SW480 (cell line): ENCODE data around the gene KDM5A.

Source experiments
- DNase-seq: peaks from one replicate; pipeline ENCODE4 v3.0.0-alpha.2; 2016; ENCODE audit warnings: low spot score

The KDM5A gene

DNA sequence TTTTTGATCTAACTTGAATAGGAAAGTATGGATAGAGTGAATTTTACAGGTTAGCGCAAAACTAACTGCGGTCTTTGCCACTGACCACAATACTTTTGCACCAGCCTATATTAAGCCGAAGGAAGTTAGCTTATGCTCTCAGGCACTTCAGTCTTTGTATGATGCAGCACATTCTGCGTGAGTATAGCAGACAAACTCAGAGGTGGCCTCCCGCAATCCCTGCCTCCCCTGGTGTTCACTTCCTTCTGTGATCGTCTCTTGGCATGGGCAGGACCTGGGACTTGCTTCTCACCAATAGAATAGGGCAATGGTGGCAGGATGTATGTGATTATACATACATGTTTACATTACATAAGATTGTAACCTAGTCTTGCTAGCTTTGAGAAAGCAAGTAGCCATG lies 116.2 kb downstream of the KDM5A start:
- no peak for DNase-seq

DNA sequence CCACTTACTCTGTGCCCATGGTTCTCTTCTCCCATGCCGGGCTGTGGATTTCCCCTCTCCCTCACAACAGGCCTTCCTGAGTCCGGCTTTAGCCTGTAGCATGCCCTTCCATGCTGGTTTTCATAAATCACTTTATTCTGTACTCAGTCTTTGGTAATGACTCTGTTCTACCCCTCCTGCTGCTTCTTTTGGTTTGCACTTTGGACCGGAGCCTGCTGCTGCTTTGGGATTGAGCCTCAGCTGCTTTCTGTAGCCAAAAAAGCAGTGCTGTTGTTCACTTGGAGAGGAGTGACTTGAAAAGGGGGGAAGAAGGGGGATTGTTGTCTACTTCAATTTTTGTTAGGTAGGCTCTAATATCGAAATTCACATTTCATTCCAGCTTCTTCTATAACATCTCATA lies 118.0 kb downstream of the KDM5A start:
- DNase-seq, result no peak

GRCh38 chr12:269191-269590 lies 119.9 kb downstream of the KDM5A start:
- DNase-seq, result no peak

- no peak for DNase-seq
These were observed 120.7 kb downstream of the KDM5A start for GRCh38 chr12:268483-268840.

GRCh38 chr12:267581-268482 lies 121.3 kb downstream of the KDM5A start:
- no peak for DNase-seq

- DNase-seq, result no peak
These were observed 124.0 kb downstream of the KDM5A start for GRCh38 chr12:265096-265495.

- no peak for DNase-seq
These were observed 124.9 kb downstream of the KDM5A start for GRCh38 chr12:264269-264668.

- no peak for DNase-seq
These were observed 125.5 kb downstream of the KDM5A start for GRCh38 chr12:263574-263973.

GRCh38 chr12:262817-263216 lies 126.3 kb downstream of the KDM5A start, which contains the start of gene SLC6A13:
TSS of gene SLC6A13 (minus strand) at chr12:262836. CDS start at chr12:260052, 2,784 bp downstream.
- DNase-seq, result no peak

DNA sequence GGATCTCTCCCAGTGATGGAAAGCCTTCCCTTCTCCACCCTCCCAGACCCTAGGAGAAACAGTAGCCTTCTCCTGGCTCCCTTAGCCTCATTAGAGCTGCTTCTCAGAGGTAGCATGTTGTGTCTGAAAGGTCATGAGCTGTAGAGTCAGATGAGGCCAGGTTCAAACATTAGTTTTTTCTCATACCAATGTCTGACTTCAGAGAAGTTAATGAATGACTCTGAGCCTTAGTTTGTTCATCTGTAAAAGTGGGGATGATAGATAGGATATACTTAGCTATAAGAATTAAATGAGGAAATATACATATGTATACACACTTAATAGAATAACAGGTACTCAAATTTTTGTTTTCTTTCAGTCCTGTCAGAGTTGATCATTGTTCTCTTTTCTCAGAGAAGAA lies 127.0 kb downstream of the KDM5A start:
- DNase-seq, result no peak

DNA sequence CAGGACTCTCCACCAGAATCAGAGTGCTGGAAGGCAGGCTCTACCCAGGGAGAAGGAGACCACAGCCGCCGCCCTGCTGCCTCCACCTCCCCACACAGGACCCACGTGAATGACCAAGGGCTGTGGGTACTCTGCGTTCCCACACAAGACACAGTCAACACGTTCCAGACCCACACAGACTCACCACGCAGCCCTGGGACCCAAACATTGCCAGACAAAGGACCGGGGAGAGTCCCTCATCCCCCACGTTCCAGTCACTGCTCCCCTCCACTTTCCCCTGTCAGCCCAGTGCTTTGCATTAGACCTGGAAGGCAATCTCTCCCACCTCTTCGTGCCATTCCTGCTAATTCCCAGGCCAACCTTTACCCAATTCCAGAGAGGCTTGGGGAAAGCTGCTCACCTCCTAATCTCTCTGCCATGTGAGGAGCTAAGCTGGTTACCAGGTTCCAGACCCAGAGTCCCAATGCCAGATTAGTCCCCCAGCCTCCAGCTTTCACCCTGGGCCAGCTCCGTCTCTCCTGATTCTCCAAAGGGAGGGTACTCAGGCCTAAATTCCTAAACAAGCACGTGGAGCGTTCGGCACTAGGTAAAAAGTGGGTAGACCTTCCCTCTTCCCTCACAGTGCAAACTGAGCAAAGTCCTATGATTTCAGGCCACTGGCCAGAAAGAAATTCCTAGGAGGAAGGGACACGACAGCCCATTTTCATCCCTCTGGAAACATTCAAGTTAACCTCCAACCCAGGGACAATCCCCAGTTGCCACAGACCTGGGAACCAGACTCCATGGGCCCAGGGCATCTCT lies 131.4 kb downstream of the KDM5A start:
- DNase-seq, result no peak

GRCh38 chr12:256958-257357 lies 132.2 kb downstream of the KDM5A start:
- DNase-seq, result no peak

GRCh38 chr12:256225-256624 lies 132.9 kb downstream of the KDM5A start:
- no peak for DNase-seq

DNA sequence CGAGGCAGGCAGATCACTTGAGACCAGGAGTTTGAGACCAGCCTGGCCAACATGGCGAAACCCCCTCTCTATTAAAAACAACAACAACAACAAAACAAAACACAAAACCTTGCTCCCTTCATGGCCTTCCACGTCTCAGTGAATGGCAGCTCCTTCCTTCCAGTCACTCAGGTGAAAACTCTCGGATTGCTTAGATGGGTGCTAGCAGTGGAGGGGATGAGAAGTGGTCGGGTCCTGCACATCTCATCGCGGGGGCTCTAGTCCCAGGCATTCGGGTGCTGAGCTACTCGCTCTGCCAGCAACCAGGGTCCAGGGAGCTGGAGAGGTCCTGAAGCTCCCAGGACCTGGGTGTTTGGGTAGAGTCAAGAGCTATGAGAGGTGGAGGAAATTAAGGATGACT lies 134.2 kb downstream of the KDM5A start:
- no peak for DNase-seq

DNA sequence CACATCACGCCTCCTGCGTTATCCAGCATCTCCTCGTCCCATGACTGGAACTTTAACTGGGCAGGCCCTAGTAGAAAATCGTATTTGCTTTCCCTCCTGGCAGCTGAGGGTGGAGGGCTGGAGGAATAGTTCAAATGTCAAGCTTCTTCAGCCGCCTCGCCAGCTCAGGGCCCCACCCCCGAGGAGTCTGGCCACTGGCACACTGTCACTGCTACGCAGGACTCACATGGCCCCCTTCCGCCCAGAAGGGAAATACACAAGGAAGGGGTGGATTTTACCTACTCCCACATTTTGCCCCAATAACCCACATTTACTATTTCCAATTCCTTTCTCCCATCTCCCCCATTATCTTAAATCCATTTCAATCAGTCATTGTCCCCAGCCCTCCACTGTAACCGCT lies 135.1 kb downstream of the KDM5A start:
- no peak for DNase-seq

- DNase-seq, result no peak
These were observed 135.8 kb downstream of the KDM5A start for GRCh38 chr12:253116-253831.

DNA sequence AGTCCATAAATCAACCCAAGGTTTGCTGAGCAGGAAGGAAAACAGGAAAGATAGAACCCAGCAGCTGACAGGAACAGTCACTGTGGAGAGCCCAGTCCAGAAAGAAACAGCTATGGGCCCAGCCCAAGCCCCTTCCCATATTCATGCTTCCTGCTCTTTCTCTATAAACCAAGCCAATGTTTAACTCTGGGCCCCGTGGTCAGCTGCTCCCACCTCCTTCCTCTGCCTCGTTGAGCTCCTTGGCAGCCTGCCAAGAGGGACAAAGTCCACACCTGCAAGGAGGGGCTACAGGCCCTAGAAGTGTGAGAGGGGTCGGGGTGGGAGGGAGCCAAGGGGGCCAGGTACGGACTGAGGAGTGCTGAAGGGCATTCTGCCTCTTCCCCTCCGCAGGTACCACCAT lies 136.5 kb downstream of the KDM5A start:
- DNase-seq, result no peak

- DNase-seq, result no peak
These were observed 141.8 kb downstream of the KDM5A start for GRCh38 chr12:247271-247670.

DNA sequence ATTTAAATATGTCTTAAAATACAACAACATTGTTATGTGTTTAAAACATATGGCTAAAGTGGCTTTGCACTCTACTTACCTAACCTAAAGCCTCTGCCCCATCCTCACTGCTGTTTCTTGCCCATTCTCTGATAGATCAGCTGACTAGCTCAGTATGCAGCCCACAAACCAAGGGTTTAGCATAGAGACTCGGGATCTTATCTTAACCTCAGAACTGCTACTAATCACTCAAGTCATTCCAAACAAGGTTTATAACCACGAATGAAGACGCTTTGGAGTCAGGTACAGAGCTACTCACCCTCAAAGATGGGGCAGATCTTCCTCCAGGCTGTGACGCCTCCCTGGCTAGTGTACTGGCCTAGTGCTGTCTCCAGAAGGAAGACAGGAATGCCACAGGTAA lies 145.7 kb downstream of the KDM5A start:
- no peak for DNase-seq

DNA sequence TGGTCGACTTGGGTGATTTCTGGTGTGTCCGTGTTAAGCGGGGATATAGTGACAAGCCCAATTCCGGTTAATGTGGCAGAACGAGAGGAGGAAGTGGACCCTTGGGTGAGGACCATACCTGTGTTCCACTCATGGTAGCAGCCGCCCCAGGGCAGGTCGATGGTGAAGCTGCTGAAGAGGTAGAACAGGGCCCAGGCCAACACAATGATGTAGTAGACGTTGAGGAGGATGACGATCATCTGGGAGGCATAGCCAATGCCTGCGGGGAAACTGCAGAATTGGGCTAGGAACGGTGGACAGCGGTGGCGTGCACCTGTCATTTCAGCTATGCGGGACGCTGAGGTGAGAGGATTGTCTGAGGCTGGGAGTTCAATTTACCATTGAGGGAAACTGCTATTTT lies 146.6 kb downstream of the KDM5A start:
- no peak for DNase-seq

- DNase-seq, result no peak
These were observed 147.9 kb downstream of the KDM5A start for GRCh38 chr12:241266-241665.

DNA sequence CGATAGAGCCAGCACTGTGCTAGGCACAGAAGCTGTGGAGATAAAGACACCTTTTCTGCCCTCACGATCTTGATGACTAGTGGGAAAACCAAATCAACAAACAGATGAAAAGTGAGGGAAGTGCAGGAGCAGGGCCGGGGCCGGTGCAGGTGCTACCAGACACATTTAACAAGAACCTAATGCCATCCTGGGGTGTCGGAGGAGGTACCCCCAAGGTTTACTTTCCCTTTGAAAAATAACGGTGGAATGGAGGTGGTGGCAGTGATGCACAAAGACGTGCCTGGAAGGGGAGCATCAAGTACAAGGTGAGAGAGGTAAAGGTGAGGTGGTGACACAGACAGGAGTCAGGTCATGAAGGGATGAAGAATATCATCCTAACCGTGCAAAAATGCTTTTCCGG lies 148.6 kb downstream of the KDM5A start:
- no peak for DNase-seq
